ENCODE data around the gene COL4A2. TPM values are rescaled to one million over a fixed set of nuclear protein-coding genes. Genes with fewer than 3 reads are reported as not detected.
A peak's percentile ranks its signal among the peaks of the same experiment; 100 is the strongest.

The COL4A2 gene
- 60.9 TPM for total RNA-seq (ENCODE audit: unreplicated experiment)
- long read RNA-seq, partial matches to known transcripts: 3 of 9 reads
- long read RNA-seq, other reads (novel, unspliced or antisense): 4 of 9 reads

- peak; percentile 62 for DNase-seq
- H3K9me3 Mint-ChIP-seq (ENCODE audit: unreplicated experiment): peaks cover 7% of the 10 kb centered on the region
- peak within 1 kb of the TSS; percentile 77 for H3K27ac Mint-ChIP-seq (ENCODE audit: unreplicated experiment)
- peaks cover 18% of the 10 kb centered on the region for H3K27me3 Mint-ChIP-seq (ENCODE audit: unreplicated experiment)
- H3K36me3 Mint-ChIP-seq (ENCODE audit: unreplicated experiment): no peaks in the 10 kb centered on the region
- TF ChIP-seq CTCF (IDR thresholded peaks at IDR 0.05; ENCODE audit: partially characterized antibody, unreplicated experiment): no peak
- peak within 1 kb of the TSS; percentile 96 for H3K4me3 Mint-ChIP-seq (ENCODE audit: unreplicated experiment)
- peaks cover 19% of the 10 kb centered on the region for H3K4me1 Mint-ChIP-seq (ENCODE audit: low read depth, unreplicated experiment)
These were observed at the start of gene COL4A2, which contains the start of gene COL4A1 for GRCh38 chr13:110306960-110307766. Gene COL4A2 (plus strand): TSS chr13:110307284. CDS start chr13:110307904, 620 bp downstream. Gene COL4A1 (minus strand): TSS chr13:110307157. CDS start chr13:110307027, 130 bp downstream.

DNA sequence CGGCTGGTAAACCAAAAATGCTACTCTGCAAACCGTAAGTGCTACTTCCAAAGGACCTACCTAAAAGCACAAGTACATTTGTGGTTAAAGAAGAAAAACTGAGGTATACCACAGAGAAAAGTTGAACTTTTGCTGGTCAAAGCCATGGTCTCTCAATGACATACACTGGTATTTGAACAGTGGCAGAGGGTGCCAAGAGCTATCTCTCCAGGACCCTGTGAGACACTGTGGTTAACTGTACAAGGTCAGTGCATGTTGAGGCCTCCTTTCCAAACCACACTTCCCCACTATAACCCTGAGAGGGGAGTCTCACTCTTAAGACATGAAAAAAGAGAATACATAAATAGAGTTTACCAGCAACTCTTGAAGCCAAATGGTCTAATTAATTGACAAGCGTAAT, 49.7 kb upstream of the COL4A2 start:
- Mint-ChIP-seq H3K4me1 (ENCODE audit: low read depth, unreplicated experiment) (peaks cover 2% of the 10 kb centered on the region), H3K27ac (ENCODE audit: unreplicated experiment) (no peak overlapping the region), H3K9me3 (ENCODE audit: unreplicated experiment) (no peaks in the 10 kb centered on the region), H3K4me3 (ENCODE audit: unreplicated experiment) (no peak overlapping the region), H3K27me3 (ENCODE audit: unreplicated experiment) (peaks cover 4% of the 10 kb centered on the region), H3K36me3 (ENCODE audit: unreplicated experiment) (no peaks in the 10 kb centered on the region)
- no peak for TF ChIP-seq CTCF (IDR thresholded peaks at IDR 0.05; ENCODE audit: partially characterized antibody, unreplicated experiment)
- DNase-seq: no peak

DNA sequence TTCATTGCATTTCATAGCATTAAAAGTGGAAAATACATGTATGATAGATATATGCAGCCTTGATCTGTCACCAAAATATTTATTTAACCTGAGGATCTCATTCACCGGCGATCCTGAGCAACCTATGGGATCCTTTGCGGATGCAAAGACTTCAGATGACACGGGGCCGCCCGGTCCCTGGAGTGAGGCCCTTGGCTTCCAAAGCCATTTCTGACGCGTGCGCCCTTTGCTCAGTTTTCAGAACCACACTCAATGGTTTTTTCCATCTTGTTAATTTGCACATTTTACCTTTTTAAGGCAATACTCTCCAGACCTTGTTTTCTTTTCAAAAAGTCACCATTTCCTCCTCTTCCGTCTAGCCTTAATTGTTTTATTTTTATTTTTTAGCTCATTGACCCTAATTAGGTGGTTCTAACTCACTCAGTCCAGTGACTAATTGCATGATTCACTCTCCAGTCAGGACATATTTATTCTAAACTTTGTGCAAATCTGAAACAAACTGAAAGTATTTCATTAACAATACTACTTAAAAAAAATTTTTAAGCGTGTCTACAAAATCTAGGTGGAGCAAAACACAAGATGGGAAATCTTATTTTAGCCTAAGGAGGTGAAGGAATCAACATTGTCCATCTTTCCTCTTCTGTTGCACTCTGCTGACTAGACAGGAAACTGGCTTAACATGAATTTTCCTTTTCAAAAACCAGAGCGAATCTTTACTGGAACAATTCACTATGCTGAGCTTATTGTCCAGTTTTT, 48.0 kb upstream of the COL4A2 start:
- H3K27ac Mint-ChIP-seq (ENCODE audit: unreplicated experiment): no peak overlapping the region
- peaks cover 4% of the 10 kb centered on the region for H3K27me3 Mint-ChIP-seq (ENCODE audit: unreplicated experiment)
- no peak for TF ChIP-seq CTCF (IDR thresholded peaks at IDR 0.05; ENCODE audit: partially characterized antibody, unreplicated experiment)
- no peak for DNase-seq
- no peak overlapping the region for H3K4me3 Mint-ChIP-seq (ENCODE audit: unreplicated experiment)
- H3K9me3 Mint-ChIP-seq (ENCODE audit: unreplicated experiment): peaks cover 2% of the 10 kb centered on the region
- H3K4me1 Mint-ChIP-seq (ENCODE audit: low read depth, unreplicated experiment): peaks cover 11% of the 10 kb centered on the region
- no peaks in the 10 kb centered on the region for H3K36me3 Mint-ChIP-seq (ENCODE audit: unreplicated experiment)

DNA sequence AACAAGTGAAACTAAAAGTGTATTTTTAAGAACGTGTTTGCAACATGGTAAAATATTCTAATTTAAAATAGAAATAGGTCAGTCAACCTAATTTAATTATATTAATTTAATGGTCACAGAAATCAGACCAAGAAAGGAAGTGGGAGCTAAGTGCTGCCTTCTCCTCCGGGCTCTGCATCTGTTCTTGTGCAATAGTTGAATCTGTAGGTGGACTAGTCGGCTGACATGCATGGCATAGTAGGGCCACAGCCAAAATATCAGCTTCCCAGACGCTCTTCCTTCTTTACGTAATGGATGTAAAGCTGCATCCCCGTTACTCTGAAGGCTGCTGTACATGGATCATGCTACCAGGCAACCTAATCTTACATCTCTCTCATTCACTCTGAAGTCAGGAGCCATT, 47.4 kb upstream of the COL4A2 start:
- Mint-ChIP-seq H3K4me3 (ENCODE audit: unreplicated experiment) (no peak overlapping the region), H3K4me1 (ENCODE audit: low read depth, unreplicated experiment) (peaks cover 13% of the 10 kb centered on the region), H3K9me3 (ENCODE audit: unreplicated experiment) (peaks cover 2% of the 10 kb centered on the region), H3K36me3 (ENCODE audit: unreplicated experiment) (no peaks in the 10 kb centered on the region), H3K27me3 (ENCODE audit: unreplicated experiment) (peaks cover 4% of the 10 kb centered on the region), H3K27ac (ENCODE audit: unreplicated experiment) (no peak overlapping the region)
- no peak for TF ChIP-seq CTCF (IDR thresholded peaks at IDR 0.05; ENCODE audit: partially characterized antibody, unreplicated experiment)
- no peak for DNase-seq
